HepG2 (cell line): Measurements from ENCODE around the gene CRAMP1. TPM values are rescaled to one million over a fixed set of nuclear protein-coding genes. Genes with fewer than 3 reads are reported as not detected.
A peak's percentile ranks its signal among the peaks of the same experiment; 100 is the strongest.

Experiments
- ASH2L ChIP-seq: fragments of 300-600, 200-600 bp; sonication (generic); IDR thresholded peaks from 2 replicates; pipeline ENCODE4 v1.7.0; 2017; ENCODE audit warnings: low read depth, mild to moderate bottlenecking, moderate library complexity, mixed read lengths, low read length; ENCODE audit not compliant: insufficient read length
- BRF2 ChIP-seq: sonication (generic); formaldehyde crosslinking; IDR thresholded peaks from 2 replicates; pipeline ENCODE4 v1.8.1; 2022; ENCODE audit warnings: mild to moderate bottlenecking, missing genetic modification reagents
- CBFB ChIP-seq: sonication (generic); formaldehyde crosslinking; IDR thresholded peaks from 2 replicates; pipeline ENCODE4 v1.4.0; 2020; ENCODE audit warnings: missing genetic modification reagents
- CENPT ChIP-seq: sonication (generic); formaldehyde crosslinking; IDR thresholded peaks from 2 replicates; pipeline ENCODE4 v1.8.0; 2022; ENCODE audit warnings: low read depth, mild to moderate bottlenecking, moderate library complexity, missing genetic modification reagents
- ETV6 ChIP-seq: sonication (generic); formaldehyde crosslinking; conservative IDR thresholded peaks from 2 replicates; pipeline ENCODE4 v1.4.0; 2020; ENCODE audit warnings: missing genetic modification reagents
- GABPA ChIP-seq, 2 experiments: IDR thresholded peaks; 2 replicates each; pipeline ENCODE4 v1.6.1; 2011 to 2016; ENCODE audit warnings: low read depth in 2 of 2, low read length in 1 of 2, missing biosample characterization in 1 of 2, missing genetic modification characterization in 1 of 2
- HDAC6 ChIP-seq: fragments of 200-600 bp; sonication (generic); IDR thresholded peaks from 2 replicates; pipeline ENCODE4 v1.7.0; 2017; ENCODE audit warnings: mild to moderate bottlenecking, antibody characterized with exemption, low read length, low read depth
- HOXA3 ChIP-seq: sonication (generic); formaldehyde crosslinking; IDR thresholded peaks from 2 replicates; pipeline ENCODE4 v1.5.0; 2020; ENCODE audit warnings: missing genetic modification reagents
- HOXA9 ChIP-seq: sonication (generic); formaldehyde crosslinking; IDR thresholded peaks from 2 replicates; pipeline ENCODE4 v1.8.1; 2022; ENCODE audit warnings: missing genetic modification reagents, mild to moderate bottlenecking, moderate library complexity, borderline replicate concordance
- ISX ChIP-seq: sonication (generic); formaldehyde crosslinking; conservative IDR thresholded peaks from 2 replicates; pipeline ENCODE4 v1.5.0; 2020; ENCODE audit warnings: missing genetic modification reagents
- KLF15 ChIP-seq: sonication (generic); formaldehyde crosslinking; IDR thresholded peaks from 2 replicates; pipeline ENCODE4 v1.8.1; 2023; ENCODE audit warnings: borderline replicate concordance, mild to moderate bottlenecking, inconsistent platforms, missing genetic modification reagents, mixed read lengths
- NFATC3 ChIP-seq: sonication (generic); formaldehyde crosslinking; IDR thresholded peaks from 2 replicates; pipeline ENCODE4 v1.5.1; 2020; ENCODE audit warnings: mild to moderate bottlenecking, missing genetic modification reagents
- NFRKB ChIP-seq: fragments of 450-650 bp; IDR thresholded peaks from 2 replicates; pipeline ENCODE4 v1.6.1; 2017
- PAF1 ChIP-seq: IDR thresholded peaks from 2 replicates; pipeline ENCODE4 v1.6.1; 2016; ENCODE audit warnings: missing genetic modification reagents, missing compliant biosample characterization
- POGZ ChIP-seq: sonication (generic); formaldehyde crosslinking; IDR thresholded peaks from 2 replicates; pipeline ENCODE4 v1.4.0; 2020; ENCODE audit warnings: mild to moderate bottlenecking, missing genetic modification reagents
- PRMT3 ChIP-seq: sonication (generic); formaldehyde crosslinking; IDR thresholded peaks from 2 replicates; pipeline ENCODE4 v1.8.1; 2022; ENCODE audit warnings: low read depth, mild to moderate bottlenecking, moderate library complexity, missing genetic modification reagents, borderline replicate concordance
- SKI ChIP-seq: fragments of 450-650 bp; IDR thresholded peaks from one replicate; pipeline ENCODE4 v1.6.1; 2018; ENCODE audit warnings: mild to moderate bottlenecking; ENCODE audit not compliant: partially characterized antibody
- SOX6 ChIP-seq, 2 experiments: fragments of 450-650 bp in 1 of 2; sonication (generic) in 1 of 2; formaldehyde crosslinking in 1 of 2; IDR thresholded peaks; 2 replicates each; pipeline versions ENCODE4 v1.4.0 to v1.6.1; 2017 to 2020; ENCODE audit warnings: antibody characterized with exemption in 1 of 2, mild to moderate bottlenecking in 1 of 2, missing genetic modification reagents in 1 of 2
- TARDBP ChIP-seq: sonication (generic); formaldehyde crosslinking; IDR thresholded peaks from 2 replicates; pipeline ENCODE4 v1.8.0; 2022; ENCODE audit warnings: mild to moderate bottlenecking, missing genetic modification reagents
- TGIF2 ChIP-seq: IDR thresholded peaks from 2 replicates; pipeline ENCODE4 v1.6.1; 2016; ENCODE audit warnings: control low read depth, missing compliant biosample characterization
- U2AF2 ChIP-seq: fragments of 200-400 bp; formaldehyde crosslinking; IDR thresholded peaks from 2 replicates; pipeline ENCODE4 v1.6.1; 2017; ENCODE audit warnings: low read depth, mild to moderate bottlenecking, low read length
- ZC3H13 ChIP-seq: sonication (generic); formaldehyde crosslinking; IDR thresholded peaks from 2 replicates; pipeline ENCODE4 v1.8.1; 2023; ENCODE audit warnings: mild to moderate bottlenecking, missing genetic modification reagents, moderate library complexity
- ZFP90 ChIP-seq: sonication (generic); formaldehyde crosslinking; IDR thresholded peaks from 2 replicates; pipeline ENCODE4 v1.8.0; 2022; ENCODE audit warnings: missing genetic modification reagents, mild to moderate bottlenecking, inconsistent platforms, borderline replicate concordance
- ZMYM4 ChIP-seq: sonication (generic); formaldehyde crosslinking; IDR thresholded peaks from 2 replicates; pipeline ENCODE4 v1.8.1; 2023; ENCODE audit warnings: mild to moderate bottlenecking, missing genetic modification reagents
- ZNF274 ChIP-seq: sonication (generic); formaldehyde crosslinking; IDR thresholded peaks from 2 replicates; pipeline ENCODE4 v1.5.1; 2020; ENCODE audit warnings: mild to moderate bottlenecking, missing genetic modification reagents
- ZNF354B ChIP-seq: sonication (generic); formaldehyde crosslinking; IDR thresholded peaks from 2 replicates; pipeline ENCODE4 v1.8.0; 2022; ENCODE audit warnings: mild to moderate bottlenecking, missing genetic modification reagents
- ZNF546 ChIP-seq: sonication (generic); formaldehyde crosslinking; conservative IDR thresholded peaks from 2 replicates; pipeline ENCODE4 v1.8.1; 2023; ENCODE audit warnings: mild to moderate bottlenecking, missing genetic modification reagents
- polyA plus RNA-seq, 8 experiments: library from polyadenylated mRNA; depleted of rRNA in 3 of 8; stranded (reverse) in 7 of 8; unstranded in 1 of 8; fragments of >200 nt; fragmentation: Illumina TruSeq in 4 of 8; extraction: Trizol in 4 of 8; gene quantifications; 2 replicates each; pipeline versions ENCODE4 v1.2.1 to v1.2.3, GENCODE V29; 2011 to 2016; ENCODE audit warnings: low read depth in 4 of 8, missing spikeins in 1 of 8, mixed read lengths in 1 of 8; ENCODE audit not compliant: insufficient read depth in 1 of 8
- total RNA-seq, 5 experiments: library from RNA; depleted of rRNA; stranded (reverse); fragments of >200 nt; fragmentation: Illumina TruSeq; extraction: Trizol; gene quantifications; 2 replicates each; pipeline ENCODE4 v1.2.3, GENCODE V29; 2016; ENCODE audit warnings: low read depth in 1 of 5
- TF ChIP-seq, protein P1 (sequence below): sonication (generic); formaldehyde crosslinking; IDR thresholded peaks from 2 replicates; pipeline ENCODE4 v1.5.1; 2020; ENCODE audit warnings: mild to moderate bottlenecking, missing genetic modification reagents, borderline replicate concordance

Gene CRAMP1
- total and polyA plus RNA-seq, 2 of the 13 experiments (the other 11 are each of a cell fraction or from before 2014, with no cell fraction given): 6.8 to 9.7 TPM

DNA sequence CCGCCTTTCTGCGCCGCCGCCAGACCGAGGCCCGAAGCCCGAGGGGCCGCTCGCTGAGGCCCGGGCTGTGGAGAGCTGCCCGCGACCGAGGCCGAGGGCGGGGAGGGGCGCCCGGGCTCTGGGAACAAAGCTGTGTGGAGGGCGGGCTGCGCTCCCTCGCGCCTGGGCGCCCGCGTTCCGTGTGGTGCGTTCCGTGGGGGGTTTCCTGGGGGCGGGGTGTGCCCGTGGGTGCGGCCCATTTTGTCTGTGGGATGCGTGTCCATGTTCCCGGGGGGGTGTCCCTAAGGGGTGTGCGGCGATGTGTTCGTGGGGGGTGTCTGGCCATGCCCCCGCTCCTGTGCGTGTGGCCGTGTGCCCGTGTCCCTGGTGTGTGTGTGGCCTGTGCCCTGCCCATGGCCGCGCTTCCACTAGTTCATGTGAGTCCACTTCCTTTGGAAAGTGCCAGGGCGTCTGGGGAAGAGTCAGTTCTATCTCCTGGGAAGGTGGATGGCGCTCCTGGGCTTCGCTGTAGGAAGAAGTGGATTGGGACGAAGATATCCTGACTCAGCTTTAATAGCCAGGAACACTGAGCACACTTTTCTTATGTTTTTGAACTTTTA, 66.4 kb downstream of the CRAMP1 start (continued):
- TF ChIP-seq TARDBP (CRISPR knock-in tag) (no peak), CBFB (CRISPR knock-in tag) (no peak), ETV6 (CRISPR knock-in tag) (no peak), NFATC3 (no peak), ZNF274 (CRISPR knock-in tag) (peak; percentile 61; the same call in 1 of the 2 replicates), HOXA3 (CRISPR knock-in tag) (no peak), ISX (CRISPR knock-in tag) (no peak), GABPA (IDR thresholded peaks at IDR 0.05; ENCODE audit: low read depth, low read length) (peak; percentile 17; the same call in 1 of the 2 replicates), GABPA (CRISPR knock-in tag; IDR thresholded peaks at IDR 0.05; ENCODE audit: low read depth) (0 out of 2 replicates have a peak, but pooled peaks have one; percentile 13), HOXA9 (no peak), CENPT (CRISPR knock-in tag) (0 out of 2 replicates have a peak, but pooled peaks have one; percentile 17), SKI (peak; percentile 44), ZMYM4 (CRISPR knock-in tag) (no peak), NFRKB (no peak), ZC3H13 (CRISPR knock-in tag) (0 out of 2 replicates have a peak, but pooled peaks have one; percentile 51), ZFP90 (CRISPR knock-in tag) (peak; percentile 16; the same call in 1 of the 2 replicates), PAF1 (CRISPR knock-in tag) (no peak), ZNF354B (no peak), TGIF2 (CRISPR knock-in tag) (0 out of 2 replicates have a peak, but pooled peaks have one; percentile 34), PRMT3 (no peak), BRF2 (CRISPR knock-in tag) (no peak), SOX6 (IDR thresholded peaks at IDR 0.05) (no peak), SOX6 (CRISPR knock-in tag; IDR thresholded peaks at IDR 0.05) (no peak), POGZ (CRISPR knock-in tag) (no peak), ZNF546 (0 out of 2 replicates have a peak, but pooled peaks have one; percentile 40), U2AF2 (no peak), KLF15 (no peak), HDAC6 (no peak), ASH2L (no peak)
- TF ChIP-seq, protein P1, sequence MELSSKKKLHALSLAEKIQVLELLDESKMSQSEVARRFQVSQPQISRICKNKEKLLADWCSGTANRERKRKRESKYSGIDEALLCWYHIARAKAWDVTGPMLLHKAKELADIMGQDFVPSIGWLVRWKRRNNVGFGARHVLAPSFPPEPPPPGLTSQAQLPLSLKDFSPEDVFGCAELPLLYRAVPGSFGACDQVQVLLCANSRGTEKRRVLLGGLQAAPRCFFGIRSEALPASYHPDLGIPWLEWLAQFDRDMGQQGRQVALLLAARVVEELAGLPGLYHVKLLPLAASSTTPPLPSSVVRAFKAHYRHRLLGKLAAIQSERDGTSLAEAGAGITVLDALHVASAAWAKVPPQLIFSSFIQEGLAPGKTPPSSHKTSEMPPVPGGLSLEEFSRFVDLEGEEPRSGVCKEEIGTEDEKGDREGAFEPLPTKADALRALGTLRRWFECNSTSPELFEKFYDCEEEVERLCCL (CRISPR knock-in tag): no peak
